Heart left ventricle (tissue), 13 donors: ENCODE results near the gene KCNJ12.

ENCODE experiments used
- POLR2A ChIP-seq, 2 donors: fragments of 450-650 bp; IDR thresholded peaks; one replicate each; pipeline ENCODE4 v1.6.1; 2017; ENCODE audit warnings: antibody characterized with exemption in 2 of 2, mild to moderate bottlenecking in 2 of 2, moderate library complexity in 2 of 2
- TF ChIP-seq, protein P1 (sequence below), 12 donors: fragments of 200-600 bp; sonication (generic) in 4 of 12; IDR thresholded peaks; one replicate each; pipeline versions ENCODE4 v1.5.0 to v1.8.0; 2018 to 2022; ENCODE audit warnings: antibody characterized with exemption in 12 of 12, mild to moderate bottlenecking in 5 of 12
- donor health status: ischemic (EF 13 %, LVEDD 7.1; RV severe dilation, severe dysfunction).
- donor health status: DM: no; HTN: yes; CAD: no.
- donor health status: DM: no; HTN: no; CAD: no.
- donor health status: ischemic (EF 25% LVEDD 6.9; RV normal size, moderate dysfunction).
- donor health status: ischemic (EF 25% LVEDD 5.7; RV mildly dilated, moderate dysfunction).
- donor health status: ischemic (EF 35%, LVEDD 5.7; RV mildly dilated, moderate dysfunction).
- donor health status: nonischemic (EF 11% LVEDD 7.7; RV severe dilation, severe dysfunction).
- donor health status: DM: yes; HTN: yes; CAD: no.
- donor health status: PGD.
- donor health status: ischemic (EF 29% LVEDD 5.4; RV normal size, mild dysfunction).
- donor health status: nonischemic (EF 23%, LVEDD 6.1; RV moderate dilation, normal function).

DNA sequence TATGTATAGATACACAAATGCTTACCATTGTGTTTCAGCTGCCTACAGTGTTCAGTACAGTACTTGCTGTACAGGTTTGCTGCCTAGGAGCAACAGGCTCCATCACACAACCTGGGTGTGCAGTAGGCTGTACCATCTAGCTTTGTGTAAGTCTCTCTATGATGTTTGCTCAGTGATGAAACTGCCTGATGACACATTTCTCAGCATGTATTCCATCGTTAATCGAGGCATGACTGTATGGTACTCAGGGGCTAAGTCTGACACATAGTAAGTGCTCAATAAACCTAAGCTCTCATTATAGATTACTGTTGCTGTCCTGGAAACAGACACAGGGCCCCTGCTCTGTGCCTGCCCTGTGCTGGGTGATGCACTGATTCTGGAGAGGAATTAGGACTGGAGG lies 18.1 kb downstream of the KCNJ12 start:
- TF ChIP-seq, protein P1, sequence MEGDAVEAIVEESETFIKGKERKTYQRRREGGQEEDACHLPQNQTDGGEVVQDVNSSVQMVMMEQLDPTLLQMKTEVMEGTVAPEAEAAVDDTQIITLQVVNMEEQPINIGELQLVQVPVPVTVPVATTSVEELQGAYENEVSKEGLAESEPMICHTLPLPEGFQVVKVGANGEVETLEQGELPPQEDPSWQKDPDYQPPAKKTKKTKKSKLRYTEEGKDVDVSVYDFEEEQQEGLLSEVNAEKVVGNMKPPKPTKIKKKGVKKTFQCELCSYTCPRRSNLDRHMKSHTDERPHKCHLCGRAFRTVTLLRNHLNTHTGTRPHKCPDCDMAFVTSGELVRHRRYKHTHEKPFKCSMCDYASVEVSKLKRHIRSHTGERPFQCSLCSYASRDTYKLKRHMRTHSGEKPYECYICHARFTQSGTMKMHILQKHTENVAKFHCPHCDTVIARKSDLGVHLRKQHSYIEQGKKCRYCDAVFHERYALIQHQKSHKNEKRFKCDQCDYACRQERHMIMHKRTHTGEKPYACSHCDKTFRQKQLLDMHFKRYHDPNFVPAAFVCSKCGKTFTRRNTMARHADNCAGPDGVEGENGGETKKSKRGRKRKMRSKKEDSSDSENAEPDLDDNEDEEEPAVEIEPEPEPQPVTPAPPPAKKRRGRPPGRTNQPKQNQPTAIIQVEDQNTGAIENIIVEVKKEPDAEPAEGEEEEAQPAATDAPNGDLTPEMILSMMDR (IDR thresholded peaks at IDR 0.05), result no peak
- TF ChIP-seq POLR2A (IDR thresholded peaks at IDR 0.05), result no peak
